HepG2 (cell line): ENCODE data around the gene PSD4. TPM values are rescaled to one million over a fixed set of nuclear protein-coding genes. Genes with fewer than 3 reads are reported as not detected.

Source experiments
- E2F2 ChIP-seq: sonication (generic); formaldehyde crosslinking; IDR thresholded peaks from 2 replicates; pipeline ENCODE4 v1.4.0; 2020; ENCODE audit warnings: missing genetic modification reagents, borderline replicate concordance
- ELF4 ChIP-seq: sonication (generic); formaldehyde crosslinking; IDR thresholded peaks from 2 replicates; pipeline ENCODE4 v1.5.0; 2020; ENCODE audit warnings: missing genetic modification reagents, mild to moderate bottlenecking, moderate library complexity, borderline replicate concordance
- FOXP4 ChIP-seq: sonication (generic); formaldehyde crosslinking; IDR thresholded peaks from 2 replicates; pipeline ENCODE4 v1.4.0; 2020; ENCODE audit warnings: missing genetic modification reagents
- GABPB1 ChIP-seq: IDR thresholded peaks from 2 replicates; pipeline ENCODE4 v1.6.1; 2016; ENCODE audit warnings: mild to moderate bottlenecking, missing genetic modification reagents, moderate library complexity, missing compliant biosample characterization
- GATAD1 ChIP-seq: IDR thresholded peaks from 2 replicates; pipeline ENCODE4 v1.6.1; 2016; ENCODE audit warnings: missing genetic modification reagents, missing compliant biosample characterization
- HMG20B ChIP-seq: conservative IDR thresholded peaks from 2 replicates; pipeline ENCODE4 v1.6.1; 2016; ENCODE audit warnings: missing genetic modification reagents, missing compliant biosample characterization
- JDP2 ChIP-seq: sonication (generic); formaldehyde crosslinking; IDR thresholded peaks from 2 replicates; pipeline ENCODE4 v1.8.1; 2022; ENCODE audit warnings: missing genetic modification reagents, borderline replicate concordance
- TAF15 ChIP-seq: fragments of 200-400 bp; formaldehyde crosslinking; IDR thresholded peaks from one replicate; pipeline ENCODE4 v1.6.1; 2018; ENCODE audit warnings: mild to moderate bottlenecking, low read depth, low read length; ENCODE audit not compliant: poor library complexity, severe bottlenecking
- TGIF2 ChIP-seq: IDR thresholded peaks from 2 replicates; pipeline ENCODE4 v1.6.1; 2016; ENCODE audit warnings: control low read depth, missing compliant biosample characterization
- ZBTB43 ChIP-seq: sonication (generic); formaldehyde crosslinking; conservative IDR thresholded peaks from 2 replicates; pipeline ENCODE4 v1.4.0; 2020; ENCODE audit warnings: missing genetic modification reagents
- ZBTB44 ChIP-seq: sonication (generic); formaldehyde crosslinking; IDR thresholded peaks from 2 replicates; pipeline ENCODE4 v1.4.0; 2020; ENCODE audit warnings: missing genetic modification reagents
- ZNF460 ChIP-seq: sonication (generic); formaldehyde crosslinking; IDR thresholded peaks from 2 replicates; pipeline ENCODE4 v1.5.1; 2020; ENCODE audit warnings: missing genetic modification reagents, mild to moderate bottlenecking, borderline replicate concordance
- ZNF619 ChIP-seq: sonication (generic); formaldehyde crosslinking; IDR thresholded peaks from 2 replicates; pipeline ENCODE4 v1.4.0; 2020; ENCODE audit warnings: mild to moderate bottlenecking, missing genetic modification reagents
- polyA plus RNA-seq, 8 experiments: library from polyadenylated mRNA; depleted of rRNA in 3 of 8; stranded (reverse) in 7 of 8; unstranded in 1 of 8; fragments of >200 nt; fragmentation: Illumina TruSeq in 4 of 8; extraction: Trizol in 4 of 8; gene quantifications; 2 replicates each; pipeline versions ENCODE4 v1.2.1 to v1.2.3, GENCODE V29; 2011 to 2016; ENCODE audit warnings: low read depth in 4 of 8, missing spikeins in 1 of 8, mixed read lengths in 1 of 8; ENCODE audit not compliant: insufficient read depth in 1 of 8
- total RNA-seq, 5 experiments: library from RNA; depleted of rRNA; stranded (reverse); fragments of >200 nt; fragmentation: Illumina TruSeq; extraction: Trizol; gene quantifications; 2 replicates each; pipeline ENCODE4 v1.2.3, GENCODE V29; 2016; ENCODE audit warnings: low read depth in 1 of 5
- TF ChIP-seq, protein P1 (sequence below): sonication (generic); formaldehyde crosslinking; IDR thresholded peaks from 2 replicates; pipeline ENCODE4 v1.5.1; 2020; ENCODE audit warnings: mild to moderate bottlenecking, missing genetic modification reagents, borderline replicate concordance

The PSD4 gene
- total and polyA plus RNA-seq, 2 of the 13 experiments (the other 11 are each of a cell fraction or from before 2014, with no cell fraction given), result 5.8 to 9.4 TPM

- TF ChIP-seq ZBTB44, result no peak
- TF ChIP-seq JDP2 (CRISPR knock-in tag), result no peak
- no peak for TF ChIP-seq ELF4
- TF ChIP-seq, protein P1, sequence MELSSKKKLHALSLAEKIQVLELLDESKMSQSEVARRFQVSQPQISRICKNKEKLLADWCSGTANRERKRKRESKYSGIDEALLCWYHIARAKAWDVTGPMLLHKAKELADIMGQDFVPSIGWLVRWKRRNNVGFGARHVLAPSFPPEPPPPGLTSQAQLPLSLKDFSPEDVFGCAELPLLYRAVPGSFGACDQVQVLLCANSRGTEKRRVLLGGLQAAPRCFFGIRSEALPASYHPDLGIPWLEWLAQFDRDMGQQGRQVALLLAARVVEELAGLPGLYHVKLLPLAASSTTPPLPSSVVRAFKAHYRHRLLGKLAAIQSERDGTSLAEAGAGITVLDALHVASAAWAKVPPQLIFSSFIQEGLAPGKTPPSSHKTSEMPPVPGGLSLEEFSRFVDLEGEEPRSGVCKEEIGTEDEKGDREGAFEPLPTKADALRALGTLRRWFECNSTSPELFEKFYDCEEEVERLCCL (CRISPR knock-in tag), result peak; percentile 69; the same call in 1 of the 2 replicates
- TF ChIP-seq TAF15, result no peak
- peak; percentile 75 for TF ChIP-seq FOXP4 (CRISPR knock-in tag)
- no peak for TF ChIP-seq ZBTB43
- TF ChIP-seq GATAD1 (CRISPR knock-in tag), result no peak
- no peak for TF ChIP-seq ZNF619 (CRISPR knock-in tag)
- no peak for TF ChIP-seq E2F2 (CRISPR knock-in tag)
- TF ChIP-seq ZNF460 (CRISPR knock-in tag), result no peak
- peak; percentile 48; the same call in 1 of the 2 replicates for TF ChIP-seq TGIF2
- TF ChIP-seq GABPB1 (CRISPR knock-in tag), result no peak
- TF ChIP-seq HMG20B (CRISPR knock-in tag), result peak; percentile 99
These were observed 17.3 kb upstream of the PSD4 start (continued) for GRCh38 chr2:113156278-113157117.
